ELF-1 (cell line): ENCODE measurements around the gene DNAJB2.
"Not testable (repeated sequence)": the region's sequence is repeated elsewhere in the genome, so short reads cannot be mapped to it uniquely, and the experiment has no call there.

Source experiments
- DNase-seq: peaks from one replicate; pipeline ENCODE4 v3.0.0-alpha.2; 2016; ENCODE audit warnings: low read depth, low spot score

DNAJB2 gene

DNA sequence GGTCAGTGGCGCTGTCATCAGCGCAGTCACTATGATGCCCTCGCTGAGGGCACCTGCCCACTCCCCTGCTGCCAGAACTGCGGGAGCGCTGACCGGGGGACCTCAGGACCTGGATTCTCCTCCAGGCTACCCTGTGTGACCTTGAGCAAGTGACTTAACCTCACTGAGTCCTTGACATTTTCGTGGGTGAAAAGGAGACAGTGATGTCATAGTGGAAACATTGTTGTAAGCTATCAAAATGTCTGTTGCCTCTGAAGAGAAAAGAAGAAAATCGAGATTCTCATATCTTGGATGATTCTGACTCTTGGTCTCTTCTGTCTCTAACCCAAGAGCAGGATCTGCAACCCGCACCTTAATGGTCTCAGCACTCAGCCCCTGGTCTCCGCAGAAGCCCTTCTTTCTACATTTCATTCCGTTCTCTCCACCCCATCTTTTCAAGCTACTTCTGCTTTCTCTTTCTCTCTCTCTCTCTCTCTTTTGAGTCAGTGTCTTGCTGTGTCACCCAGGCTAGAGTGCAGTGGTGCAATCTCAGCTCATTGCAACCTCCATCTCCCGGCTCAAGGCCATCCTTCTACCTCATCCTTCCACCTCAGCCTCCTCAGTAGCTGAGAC, 24.5 kb upstream of the DNAJB2 start:
- no peak for DNase-seq

DNA sequence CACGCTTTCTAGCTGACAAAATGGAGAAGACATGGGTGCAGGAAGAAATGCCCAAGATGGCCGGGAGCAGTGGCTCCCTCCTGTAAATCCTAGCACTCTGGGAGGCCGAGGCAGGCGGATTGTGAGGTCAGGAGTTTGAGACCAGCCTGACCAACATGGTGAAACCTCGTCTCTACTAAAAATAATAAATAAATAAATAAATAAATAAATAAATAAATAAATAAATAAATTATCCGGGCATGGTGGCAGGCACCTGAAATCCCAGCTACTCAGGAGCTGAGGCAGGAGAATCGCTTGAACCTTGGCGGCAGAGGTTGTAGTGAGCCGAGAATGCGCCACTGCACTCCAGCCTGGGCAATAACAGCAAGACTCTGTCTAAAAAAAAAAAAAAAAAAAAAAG, 20.2 kb upstream of the DNAJB2 start:
- not testable (repeated sequence) for DNase-seq

DNA sequence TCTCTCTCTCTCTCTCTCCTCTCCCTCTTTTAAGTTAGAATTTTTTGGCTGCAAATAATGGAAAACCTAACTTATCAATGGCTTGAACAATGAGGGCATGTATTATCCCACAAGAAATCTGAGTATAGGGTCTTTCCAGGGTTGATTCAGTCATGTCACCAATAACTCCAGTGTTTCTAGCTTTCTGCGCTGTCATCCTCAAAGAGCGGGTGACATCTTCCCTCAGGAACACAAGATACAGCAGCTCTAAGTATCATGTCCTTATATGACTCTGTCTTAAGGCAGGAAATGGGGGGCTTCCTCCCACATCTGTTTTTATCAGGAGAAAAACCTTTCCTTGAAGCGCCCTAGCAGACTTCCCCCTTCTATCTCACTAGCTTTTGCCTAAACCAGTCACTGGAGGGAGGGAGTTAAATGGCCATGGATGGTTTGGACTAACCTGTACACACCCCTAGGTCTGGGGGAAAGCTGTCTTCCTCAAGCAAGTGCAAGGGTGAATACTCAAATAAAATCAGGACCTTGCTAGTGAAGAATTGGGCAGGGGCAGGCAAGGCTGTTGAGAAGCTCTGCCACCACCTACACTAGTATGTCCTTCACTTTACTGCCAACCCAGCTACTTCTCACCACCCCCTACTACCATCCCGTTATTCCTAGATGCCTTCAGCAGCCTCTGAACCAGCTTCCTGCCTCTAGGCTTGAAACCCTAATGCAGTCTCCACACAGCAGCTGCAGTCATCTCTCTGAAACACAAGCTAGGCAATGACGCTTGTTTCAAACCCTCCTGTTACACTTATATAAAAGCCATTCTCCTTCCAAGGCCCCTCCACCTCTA, 17.9 kb upstream of the DNAJB2 start:
- no peak for DNase-seq

DNA sequence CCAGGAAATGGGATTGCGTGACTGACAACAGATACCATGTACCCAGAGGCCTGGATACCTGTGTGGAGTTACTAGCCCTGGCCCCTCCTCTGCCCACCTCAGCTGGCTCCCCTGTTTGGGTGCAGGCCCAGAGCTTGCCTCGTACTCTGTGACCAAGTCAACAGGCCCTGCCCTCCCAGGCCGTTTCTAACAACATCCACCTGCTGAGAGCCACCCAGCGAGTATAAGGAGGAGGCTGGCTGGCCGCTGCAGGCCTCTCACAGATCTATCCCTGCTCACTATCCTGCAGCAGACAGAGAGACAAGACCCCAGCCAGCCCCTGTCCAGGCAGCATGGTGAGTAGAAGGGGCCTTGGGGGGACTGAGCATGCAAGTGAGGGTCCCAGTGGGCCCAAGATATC, 12.9 kb upstream of the DNAJB2 start:
- no peak for DNase-seq

DNA sequence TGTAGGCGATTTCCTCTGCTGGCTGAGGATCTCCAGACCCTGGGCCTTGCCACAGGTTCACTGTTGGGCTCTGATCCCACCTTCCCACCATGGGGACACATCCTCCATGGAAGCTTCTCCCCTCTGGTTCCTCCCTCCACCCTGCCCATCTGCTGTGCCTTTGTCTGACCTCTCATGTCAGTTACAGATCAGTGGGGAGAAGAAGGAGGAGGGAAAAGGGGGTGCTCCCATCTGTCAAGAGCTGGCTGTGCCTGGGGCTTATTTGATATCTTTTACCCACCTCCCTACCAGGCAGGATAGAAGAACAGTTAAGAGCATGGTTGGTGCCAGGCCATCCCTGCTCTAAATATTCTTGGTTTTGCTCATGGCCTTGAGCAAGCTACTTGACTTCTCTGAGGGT, 12.3 kb upstream of the DNAJB2 start:
- no peak for DNase-seq

DNA sequence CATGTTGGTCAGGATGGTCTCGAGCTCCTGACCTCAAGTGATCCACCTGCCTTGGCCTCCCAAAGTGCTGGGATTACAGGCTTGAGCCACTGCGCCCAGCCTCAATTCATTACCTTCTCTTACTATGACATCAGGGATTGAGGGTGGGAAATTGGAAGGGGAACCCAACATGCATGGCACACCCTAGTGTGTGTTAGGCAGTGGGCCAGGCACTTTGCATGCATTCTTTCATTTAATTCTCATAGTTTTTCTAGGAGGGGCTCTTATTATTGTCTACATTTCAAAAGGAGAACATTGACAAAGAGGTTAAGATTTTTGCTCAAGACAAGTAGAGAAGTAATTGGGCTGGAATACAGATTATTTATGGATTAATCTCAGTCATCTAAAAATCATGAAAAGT, 10.9 kb upstream of the DNAJB2 start:
- DNase-seq = no peak

DNA sequence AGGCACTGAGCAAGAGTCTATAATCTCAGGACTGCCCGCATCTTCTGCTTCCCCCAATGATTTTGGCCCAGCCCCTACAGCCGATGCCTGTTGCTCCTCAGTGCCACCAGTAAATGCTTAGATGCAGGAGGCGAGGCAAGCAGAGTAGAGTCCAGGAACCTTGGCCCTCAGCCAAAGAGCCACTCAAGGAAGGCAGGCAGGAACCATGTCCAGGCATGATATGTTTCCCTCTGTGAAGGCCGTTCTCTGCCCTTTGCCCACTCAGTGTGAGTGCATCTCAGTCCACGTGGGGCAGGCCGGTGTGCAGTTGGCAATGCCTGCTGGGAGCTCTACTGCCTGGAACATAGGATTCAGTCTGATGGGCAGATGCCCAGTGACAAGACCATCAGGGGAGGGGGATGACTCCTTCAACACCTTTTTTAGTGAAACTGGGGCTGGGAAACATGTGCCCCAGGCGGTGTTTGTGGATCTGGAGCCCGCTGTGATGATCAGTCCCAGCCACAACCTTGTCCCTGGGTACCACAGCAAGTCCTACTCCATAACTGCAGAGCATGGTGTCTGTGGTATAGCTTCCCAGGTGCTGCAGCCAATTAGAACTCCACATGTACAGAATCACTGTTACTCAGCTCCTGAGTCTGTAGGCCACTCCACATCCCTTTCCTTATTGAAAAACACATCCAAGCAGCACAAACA, 9.7 kb upstream of the DNAJB2 start:
- DNase-seq = no peak

DNA sequence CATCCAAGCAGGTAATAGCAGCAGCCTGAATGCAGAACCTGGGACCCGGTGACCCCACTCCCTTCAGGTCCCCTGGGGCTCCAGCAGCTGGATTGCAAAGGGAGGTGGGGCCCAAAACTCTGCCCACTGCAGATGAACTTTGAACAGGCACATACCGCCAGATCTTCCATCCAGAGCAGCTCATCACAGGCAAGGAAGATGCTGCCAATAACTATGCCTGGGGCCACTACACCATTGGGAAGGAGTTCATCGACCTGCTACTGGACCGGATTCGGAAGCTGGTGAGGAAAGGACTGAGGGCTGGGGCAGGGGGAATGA, 9.2 kb upstream of the DNAJB2 start:
- DNase-seq = no peak

DNA sequence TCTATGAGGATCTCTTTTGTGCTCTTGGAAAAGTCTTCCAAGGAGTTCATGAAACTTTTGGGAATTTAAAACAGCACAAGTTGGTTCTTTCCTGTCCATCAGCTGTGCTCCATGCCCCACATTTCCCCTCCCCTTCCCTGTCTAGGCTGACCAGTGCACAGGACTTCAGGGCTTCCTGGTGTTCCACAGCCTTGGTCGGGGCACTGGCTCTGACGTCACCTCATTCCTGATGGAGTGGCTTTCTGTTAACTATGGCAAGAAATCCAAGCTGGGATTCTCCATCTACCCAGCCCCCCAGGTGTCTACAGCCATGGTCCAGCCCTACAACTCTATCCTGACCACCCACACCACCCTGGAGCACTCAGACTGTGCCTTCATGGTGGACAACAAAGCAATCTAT, 8.1 kb upstream of the DNAJB2 start:
- no peak for DNase-seq

DNA sequence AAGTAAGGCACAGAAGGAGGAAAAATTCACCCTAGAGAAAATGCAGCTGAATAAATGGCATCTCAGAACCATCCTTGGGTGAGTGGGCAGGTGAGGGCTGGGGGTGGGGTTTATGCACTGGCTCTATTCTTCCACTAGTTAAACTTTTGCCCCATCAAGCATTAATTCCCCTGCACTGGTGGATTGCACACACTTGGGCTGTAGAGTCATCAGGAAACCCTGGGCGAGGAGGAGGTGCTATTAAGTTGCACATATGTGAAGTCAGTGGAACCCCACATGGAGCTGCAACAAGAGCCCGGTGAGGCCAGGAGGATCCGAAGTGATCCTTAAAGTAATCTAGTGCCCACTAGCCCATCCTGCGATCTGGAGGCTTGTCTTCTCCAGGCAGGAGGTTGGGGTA, 6.8 kb upstream of the DNAJB2 start:
- DNase-seq = no peak

DNA sequence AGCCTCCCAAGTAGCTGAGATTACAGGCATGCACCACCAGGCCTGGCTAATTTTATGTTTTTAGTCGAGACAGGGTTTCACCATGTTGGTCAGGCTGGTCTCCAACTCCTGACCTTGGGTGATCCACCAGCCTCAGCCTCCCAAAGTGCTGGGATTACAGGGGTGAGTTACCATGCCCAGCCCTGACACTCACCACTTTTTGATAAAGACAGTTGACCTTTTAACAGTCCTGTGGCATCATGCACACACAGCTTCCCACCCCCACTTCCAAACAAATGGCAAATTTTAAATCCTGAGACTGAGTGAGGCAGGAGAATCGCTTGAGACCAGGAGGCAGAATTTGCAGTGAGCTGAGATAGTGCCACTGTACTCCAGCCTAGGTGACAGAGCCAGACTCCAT, 6.2 kb upstream of the DNAJB2 start:
- no peak for DNase-seq

DNA sequence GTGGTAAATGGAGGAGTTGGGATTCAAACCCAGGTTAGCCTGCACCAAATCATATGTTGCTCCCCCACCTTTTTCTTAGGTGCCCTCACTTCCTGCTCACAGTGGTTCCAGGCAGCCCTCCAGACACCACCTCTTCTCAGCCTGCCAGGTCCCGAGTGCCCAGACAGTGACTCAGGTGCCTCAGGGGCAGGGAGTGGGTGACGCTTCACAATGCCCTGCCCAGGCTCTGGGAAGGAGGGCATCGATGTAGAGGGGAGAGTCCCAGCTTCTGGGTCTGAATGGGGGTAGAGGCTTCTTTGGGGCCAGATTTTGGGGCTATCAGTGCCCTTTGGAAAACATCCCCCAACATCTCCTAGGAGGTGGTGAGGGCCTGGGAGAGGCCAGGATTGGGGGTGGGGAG, 5.2 kb upstream of the DNAJB2 start:
- DNase-seq = peak; percentile 51

DNA sequence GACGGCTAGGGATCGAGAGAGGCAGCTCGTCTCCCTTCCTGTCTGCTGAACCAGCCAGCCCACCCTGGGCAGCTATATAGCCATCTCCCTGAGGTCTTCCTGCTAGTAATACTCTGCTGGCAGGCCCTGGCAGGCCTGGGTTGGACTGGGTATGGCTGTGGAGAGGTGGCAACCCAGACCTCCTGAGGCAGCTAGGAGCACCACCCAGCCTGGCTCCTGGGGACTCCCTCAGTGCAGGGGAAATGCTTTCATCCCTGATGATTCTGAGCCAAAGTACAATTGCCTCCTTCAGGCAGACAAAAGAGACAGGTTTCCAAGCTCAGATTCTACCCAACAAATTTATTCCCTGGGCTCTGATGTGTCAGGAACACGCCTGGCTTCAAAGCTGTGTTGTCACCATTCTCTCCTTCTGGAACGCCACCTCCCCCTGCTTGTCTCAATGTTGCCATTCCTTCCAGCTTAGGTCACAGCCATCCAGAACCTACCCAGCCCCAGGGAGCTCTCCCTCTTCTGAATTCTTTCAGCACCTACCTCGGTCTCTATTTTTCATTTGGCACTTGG, 4.7 kb upstream of the DNAJB2 start:
- DNase-seq = peak; percentile 90

DNA sequence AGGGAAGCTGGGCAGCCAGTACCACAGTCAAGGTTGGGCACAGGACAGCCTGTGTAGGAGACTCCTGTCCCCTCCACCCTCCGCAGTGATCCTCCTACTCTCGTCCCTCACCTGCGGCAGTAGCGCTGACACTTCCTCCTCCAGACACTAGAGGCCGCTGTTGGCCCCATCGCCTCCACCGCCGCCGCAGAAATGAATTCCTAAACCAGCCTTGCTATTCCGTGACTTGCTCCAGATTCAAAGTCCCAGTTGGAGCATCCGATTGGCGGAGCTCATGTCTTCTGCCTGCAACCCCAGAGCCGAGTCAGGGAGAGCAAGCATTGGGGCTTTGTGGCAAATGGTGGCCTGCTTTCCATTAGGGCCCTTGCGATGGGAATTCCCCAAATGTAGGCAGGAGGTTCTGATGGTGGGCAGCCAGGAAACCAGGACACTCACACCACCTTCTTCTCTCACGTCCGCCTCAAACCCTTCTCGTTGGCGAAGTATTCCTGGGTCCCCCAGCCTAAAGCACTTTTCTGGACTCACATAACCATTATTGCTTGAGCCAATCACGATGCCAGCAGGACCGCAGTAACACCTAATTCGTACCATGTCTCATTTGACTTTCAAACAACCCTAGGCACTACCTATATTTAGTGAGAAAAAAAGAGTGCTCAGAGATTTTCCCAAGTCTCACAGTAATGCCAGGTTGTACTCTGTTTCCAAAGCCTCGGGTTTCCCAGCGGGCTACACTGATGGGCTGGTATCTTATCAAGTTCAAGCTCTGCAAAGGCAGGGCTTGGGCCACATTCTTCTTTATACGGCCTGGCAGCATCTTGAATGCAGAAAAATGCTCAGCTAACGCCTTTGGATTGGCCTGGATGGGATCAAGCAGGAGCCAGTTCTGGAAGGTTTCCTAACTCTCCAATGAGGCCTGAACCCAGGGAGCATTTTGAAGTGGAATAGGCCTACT, 1.2 kb upstream of the DNAJB2 start:
- DNase-seq = peak; percentile 95

DNA sequence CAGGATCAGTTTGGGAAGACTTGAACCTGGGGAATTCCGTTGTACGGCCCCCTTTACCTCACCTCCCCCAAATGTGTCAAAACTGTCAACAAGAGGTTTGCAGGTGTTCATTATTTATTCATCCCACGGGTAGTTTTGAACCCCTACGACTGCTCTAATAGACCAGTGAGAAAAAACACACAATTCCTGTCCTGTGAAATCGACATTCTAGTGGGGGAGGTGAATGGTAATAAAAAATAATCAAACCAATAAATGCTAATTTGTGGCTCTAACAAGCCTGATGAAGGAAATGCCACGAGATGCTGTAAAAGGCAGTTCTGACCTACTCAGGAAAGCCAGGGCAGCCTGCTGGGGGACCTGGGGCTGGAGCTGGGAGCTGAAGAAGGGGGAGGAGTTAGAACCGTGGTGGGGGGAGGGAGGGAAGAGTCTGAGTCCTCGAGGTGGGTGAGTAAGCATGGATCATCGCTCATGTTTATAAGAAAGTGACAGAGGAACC, 463 bp upstream of the DNAJB2 start:
- no peak for DNase-seq

DNA sequence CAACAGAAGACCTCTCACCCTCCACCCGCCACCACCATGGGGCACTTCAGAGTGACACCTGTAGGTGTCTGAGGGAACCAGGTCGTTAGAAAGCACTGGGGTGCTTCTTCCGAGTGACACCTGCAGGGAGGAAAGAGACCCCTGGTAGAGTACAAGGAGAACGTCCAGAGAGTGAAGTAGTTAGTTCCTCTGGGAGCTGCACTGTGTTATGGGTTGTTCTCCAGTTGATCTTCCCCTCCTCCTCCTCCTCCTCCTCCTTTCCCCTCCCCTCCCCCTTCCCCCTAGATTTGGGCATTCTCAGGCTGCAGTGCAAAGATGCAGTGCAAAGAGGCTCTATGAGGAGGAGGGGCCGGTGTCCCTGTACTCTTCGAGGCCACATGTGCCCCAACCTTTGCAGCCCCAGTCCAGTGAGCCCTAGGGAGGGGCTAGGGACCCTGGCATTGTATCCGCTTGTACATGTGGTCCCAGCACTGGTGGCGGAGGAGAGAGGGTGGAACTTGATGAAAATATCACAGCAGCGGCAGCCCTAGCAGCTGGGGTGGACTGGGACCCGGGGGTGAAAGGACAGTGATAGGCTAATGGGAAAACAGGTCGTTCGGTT, 850 bp downstream of the DNAJB2 start:
- no peak for DNase-seq

DNA sequence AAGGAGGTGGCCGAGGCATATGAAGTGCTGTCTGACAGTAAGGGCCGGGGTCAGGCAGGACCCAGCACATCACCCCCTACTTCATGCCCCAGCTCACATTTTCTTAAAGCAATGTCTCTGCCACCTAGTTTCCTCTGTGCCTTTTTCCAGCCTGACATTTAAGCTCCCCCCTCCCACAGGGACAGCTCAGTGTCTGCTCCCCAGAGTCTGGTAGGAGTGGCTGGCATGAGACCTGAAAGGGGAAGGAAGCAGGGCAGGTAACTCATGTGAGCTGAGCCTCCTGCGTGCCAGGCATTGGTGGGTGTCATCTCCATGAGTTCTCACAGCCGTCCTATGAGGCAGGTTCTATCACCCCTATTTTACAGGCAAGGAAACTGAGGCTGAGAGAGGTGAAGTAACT, 1.5 kb downstream of the DNAJB2 start:
- DNase-seq = no peak

DNA sequence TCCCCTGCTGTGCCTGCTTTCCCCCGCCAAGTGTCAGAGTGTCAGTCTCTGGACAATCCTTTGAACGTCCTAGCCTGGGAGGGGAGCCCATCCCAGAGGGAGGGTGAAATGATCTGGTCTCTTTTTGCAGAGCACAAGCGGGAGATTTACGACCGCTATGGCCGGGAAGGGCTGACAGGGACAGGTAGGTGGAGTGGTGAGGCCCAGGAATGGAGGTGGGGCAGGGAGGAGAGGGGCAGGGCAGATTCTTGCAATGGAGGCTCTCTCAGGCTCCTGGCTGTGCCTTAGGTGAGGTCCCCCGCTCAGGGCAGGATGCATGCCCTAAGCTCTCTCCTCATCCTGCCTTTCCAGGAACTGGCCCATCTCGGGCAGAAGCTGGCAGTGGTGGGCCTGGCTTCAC, 2.4 kb downstream of the DNAJB2 start:
- DNase-seq = peak; percentile 28

DNA sequence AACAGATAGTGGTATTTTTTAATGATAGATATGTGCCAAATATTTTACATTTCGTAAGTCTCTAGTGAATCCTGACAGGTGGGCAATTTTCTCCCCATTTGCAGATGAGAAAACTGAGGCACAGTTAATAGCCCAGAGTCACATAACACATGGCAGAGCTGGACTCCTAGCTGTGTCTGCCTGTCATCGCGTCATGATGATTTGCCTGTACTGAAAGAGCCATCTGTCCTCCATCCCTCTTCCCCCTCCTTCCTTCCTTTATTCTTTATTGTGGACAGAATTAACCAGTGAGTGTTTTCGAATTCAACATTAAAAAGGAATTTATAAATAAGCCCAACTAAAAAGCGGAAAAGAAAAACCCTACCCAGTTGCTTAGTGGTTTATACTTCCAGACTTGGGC, 3.2 kb downstream of the DNAJB2 start:
- no peak for DNase-seq

DNA sequence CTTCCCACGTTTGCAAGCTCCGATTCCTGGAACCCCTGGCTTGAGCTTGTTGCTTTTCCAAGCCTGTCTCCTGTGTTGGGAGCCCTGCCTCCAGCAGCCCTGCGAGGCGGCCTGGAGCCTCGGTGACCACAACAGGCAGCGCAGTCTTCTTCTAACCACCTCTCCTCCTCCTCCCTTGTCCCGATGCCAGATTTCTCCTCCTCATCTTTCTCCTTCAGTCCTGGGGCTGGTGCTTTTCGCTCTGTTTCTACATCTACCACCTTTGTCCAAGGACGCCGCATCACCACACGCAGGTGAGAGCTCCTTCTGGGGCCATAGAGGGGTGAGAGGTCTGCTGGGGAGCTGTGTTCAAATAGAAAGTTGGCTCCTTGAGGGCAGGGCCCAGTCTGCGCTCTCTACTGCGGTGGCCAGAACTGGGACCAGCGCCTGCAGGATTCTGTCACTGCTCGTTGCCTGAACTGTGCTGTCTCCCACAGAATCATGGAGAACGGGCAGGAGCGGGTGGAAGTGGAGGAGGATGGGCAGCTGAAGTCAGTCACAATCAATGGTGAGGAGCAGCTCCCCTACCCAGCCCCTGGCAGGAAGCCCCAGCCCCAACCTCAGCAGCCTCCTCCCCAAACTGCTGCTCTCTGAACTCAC, 3.9 kb downstream of the DNAJB2 start:
- no peak for DNase-seq
